Hematopoietic multipotent progenitor cell treated with erythropoietin and hydrocortisone succinate and interleukin-3 and kit ligand, for 8 days (in vitro differentiated cells): ENCODE data around the gene DHX32.

Experiments
- DNase-seq: peaks from one replicate; pipeline ENCODE4 v3.0.0-alpha.2; 2015

Gene DHX32

DNA sequence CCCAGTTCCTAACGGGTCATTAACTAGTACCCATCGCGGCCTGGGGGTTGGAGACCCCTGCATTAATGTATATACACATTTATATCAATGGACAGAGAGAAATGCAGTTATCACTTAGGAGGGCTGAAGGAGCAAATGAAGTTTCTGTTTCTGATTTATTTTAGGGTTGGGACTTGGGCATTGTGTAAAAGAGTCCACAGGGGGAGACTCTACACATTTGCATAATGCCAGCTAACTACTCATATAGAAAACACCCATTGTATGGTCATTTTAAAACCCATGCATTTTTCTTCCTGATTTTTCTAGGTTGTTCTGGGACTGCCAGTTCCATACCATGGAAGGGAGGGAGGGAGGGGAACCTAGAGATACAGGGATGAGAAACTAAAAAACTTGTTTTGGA, 34.2 kb downstream of the DHX32 start:
- DNase-seq: no peak

GRCh38 chr10:125845617-125846016, 35.5 kb downstream of the DHX32 start:
- DNase-seq: no peak

DNA sequence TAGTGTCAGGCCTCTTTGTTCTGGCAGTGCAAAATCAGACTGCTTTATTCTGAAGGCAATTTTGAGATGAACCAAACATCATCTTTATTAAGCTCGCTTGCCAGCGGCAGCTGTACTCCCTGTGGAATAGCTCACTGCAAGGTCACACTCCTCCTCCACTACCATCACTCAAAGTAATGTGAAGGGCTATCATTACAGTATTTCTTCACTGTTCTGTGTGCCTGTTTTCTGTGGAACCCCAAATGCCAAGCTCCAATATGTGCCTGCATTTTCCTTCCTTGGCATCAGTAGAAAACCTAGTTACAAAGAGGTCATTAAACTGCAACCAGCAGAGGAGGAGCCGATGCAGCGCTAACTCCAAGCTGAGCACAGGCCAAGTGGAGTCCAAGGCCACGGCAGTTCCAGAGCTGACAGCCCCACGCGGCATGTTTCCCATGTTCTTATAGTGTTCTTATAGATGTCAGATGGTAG, 36.3 kb downstream of the DHX32 start:
- DNase-seq: no peak

- DNase-seq: no peak
Observed at GRCh38 chr10:125843603-125844329, 37.3 kb downstream of the DHX32 start.

GRCh38 chr10:125840955-125841354, 40.1 kb downstream of the DHX32 start:
- DNase-seq: peak; percentile 22

GRCh38 chr10:125840406-125840805, 40.7 kb downstream of the DHX32 start:
- DNase-seq: no peak

GRCh38 chr10:125838802-125839575, 42.1 kb downstream of the DHX32 start:
- DNase-seq: no peak

- DNase-seq: no peak
Observed at GRCh38 chr10:125836746-125837145, 44.3 kb downstream of the DHX32 start.

- no peak for DNase-seq
Observed at GRCh38 chr10:125828311-125828710, 52.8 kb downstream of the DHX32 start.

DNA sequence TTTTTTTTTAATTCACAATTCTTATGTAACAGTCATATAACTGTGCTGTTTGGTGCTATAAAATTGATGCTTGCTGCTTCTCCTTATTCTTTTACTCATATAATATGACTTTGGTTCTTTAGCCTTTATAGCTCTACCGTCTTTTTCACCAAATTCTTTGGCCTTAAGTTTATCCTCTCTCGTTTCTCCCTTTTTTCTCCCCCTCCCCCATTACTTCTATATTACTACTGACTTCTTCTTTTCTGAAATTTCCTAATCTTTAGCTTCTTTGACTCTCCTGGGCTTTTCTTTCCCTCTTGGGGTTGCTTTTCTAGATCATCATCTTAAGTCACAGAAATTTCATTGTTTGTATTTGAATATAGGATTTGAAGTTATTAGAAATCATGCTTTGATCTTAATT, 54.0 kb downstream of the DHX32 start:
- DNase-seq: no peak

DNA sequence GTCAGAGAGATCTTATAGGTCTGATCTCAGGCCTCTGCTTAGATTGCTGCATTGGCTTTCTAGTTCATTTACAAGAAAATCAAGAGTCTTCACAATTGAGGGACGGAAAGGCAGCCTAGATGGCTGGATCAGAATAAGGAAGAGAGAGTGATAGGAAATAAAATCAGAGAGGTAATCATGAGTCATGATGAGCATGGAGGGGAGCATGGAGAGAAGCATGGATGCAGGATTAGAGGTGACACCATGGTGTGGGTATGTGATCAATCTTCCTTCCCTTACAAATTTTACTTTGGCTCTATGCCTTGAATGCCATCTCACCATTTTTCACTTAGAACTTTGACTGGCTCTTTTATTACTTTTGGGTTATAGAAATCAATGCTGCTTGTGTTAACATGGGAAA, 56.4 kb downstream of the DHX32 start:
- no peak for DNase-seq

DNA sequence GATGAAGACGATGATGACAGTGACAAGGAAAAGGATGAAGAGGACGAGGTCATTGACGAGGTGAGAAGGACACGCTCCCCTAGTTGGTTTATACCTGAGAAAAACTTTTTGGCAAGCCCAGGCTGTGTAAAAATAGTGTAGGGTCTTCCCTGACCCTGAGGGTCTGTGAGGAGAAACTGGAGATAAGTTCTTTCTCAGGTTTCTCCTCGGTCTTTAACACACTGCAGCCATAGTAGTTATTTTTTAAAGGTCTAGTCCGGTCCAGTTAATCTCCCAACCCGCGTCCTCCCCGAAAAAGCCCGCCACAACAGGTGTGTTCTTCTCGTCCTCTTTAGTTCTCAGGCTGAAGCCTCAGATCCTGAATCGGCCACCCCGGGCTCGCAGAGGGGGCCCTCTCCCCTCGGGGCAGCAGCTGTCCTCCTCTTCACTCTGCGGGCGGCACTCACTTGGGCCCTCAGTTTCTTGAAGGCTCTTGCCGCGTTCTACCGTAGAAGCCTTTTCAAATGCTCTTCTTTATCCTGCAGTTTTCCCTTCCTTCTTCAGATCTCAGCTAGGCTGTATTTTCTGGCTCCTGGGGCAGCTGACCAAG, 57.3 kb downstream of the DHX32 start:
- no peak for DNase-seq

DNA sequence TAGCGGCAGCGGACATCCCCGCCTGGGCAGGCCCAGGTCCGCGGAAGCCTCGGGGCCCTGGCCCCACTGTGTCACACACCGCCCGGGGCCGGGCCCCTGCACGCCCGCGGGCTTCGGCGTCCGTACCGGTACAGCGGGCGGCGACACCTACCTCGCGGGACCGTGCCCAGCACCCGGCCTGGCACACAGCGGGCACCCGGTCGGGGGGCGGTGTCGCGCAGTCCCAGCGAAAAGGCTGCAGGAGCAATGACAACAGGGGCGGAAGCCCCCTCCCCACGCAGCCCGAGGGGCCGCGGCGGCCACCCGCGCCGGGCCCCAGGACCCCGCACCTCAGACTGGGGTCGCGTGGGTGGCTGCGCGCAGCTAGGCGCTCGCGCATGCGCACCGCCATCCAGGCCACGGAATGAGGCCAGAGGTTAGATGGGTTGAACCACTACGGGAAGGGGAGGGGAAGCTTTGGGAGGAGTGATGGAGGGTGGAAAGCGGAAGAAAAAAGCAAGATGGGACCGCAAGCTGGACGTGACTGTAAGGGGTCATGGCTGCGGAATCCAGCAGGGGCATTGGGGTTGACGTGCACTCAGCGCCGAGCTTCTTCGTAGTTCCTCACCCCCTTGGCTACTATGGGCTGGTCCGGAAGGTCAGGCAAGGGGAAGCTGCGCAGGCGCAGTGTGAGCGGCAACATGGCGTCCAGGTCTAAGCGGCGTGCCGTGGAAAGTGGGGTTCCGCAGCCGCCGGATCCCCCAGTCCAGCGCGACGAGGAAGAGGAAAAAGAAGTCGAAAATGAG, 58.0 kb downstream of the DHX32 start, which contains the start of the genes BCCIP and UROS:
Gene BCCIP (plus strand): TSS at position 669 of the 785 bp plus-strand sequence. CDS start 12 bp downstream, at position 681.
Gene UROS (minus strand): TSS at position 381 of the 785 bp plus-strand sequence. CDS start 6,759 bp downstream, outside the sequence.
- peak; percentile 95 for DNase-seq

DNA sequence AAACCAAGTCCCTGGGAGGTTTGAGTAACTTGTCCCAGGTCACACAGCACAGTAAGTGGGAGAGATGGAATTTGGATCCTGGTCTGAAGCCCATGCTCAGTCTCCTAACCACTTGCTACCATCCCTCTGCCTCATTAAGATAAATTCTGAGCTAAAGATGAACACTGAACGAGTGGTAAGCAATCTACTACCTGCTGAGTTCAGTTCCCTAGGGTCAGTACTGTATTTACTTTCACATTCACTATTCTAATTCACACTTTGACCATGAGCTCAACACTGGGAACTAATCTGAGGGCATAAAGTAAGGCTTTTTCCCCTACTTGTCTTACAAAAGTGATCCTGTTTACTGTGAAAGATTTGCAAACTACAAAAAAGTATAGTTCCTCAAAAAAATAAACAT, 60.4 kb downstream of the DHX32 start:
- no peak for DNase-seq

DNA sequence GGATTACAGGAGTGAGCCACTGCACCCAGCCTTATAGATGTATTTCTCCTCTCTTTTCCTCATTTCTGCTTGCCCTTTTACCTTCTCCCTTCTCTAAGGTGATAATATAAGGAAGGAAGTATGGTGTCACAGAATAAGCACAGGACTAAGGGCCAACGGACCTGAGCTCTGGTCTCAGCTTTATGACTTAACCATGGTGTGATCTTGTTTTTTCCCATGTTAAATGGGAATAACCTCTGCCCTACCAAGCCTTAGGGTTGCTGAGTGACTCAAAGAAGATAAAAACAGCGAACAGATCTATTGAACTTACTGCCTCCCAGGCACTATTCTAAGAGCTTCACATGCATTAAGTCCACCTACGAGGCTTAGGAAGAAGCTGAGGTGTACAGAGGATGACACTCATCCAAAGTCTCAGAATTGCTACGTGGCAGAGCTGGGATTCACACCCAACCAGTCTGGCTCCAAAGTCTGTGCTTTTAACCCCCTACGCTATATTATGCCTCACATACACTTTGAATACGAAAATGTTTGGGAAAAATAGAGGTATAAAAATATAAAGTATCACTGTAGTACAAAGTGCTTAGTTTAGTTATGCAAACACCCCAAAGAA, 63.6 kb downstream of the DHX32 start:
- DNase-seq: peak; percentile 41

- peak; percentile 98 for DNase-seq
Observed at GRCh38 chr10:125816548-125816947, 64.5 kb downstream of the DHX32 start.

DNA sequence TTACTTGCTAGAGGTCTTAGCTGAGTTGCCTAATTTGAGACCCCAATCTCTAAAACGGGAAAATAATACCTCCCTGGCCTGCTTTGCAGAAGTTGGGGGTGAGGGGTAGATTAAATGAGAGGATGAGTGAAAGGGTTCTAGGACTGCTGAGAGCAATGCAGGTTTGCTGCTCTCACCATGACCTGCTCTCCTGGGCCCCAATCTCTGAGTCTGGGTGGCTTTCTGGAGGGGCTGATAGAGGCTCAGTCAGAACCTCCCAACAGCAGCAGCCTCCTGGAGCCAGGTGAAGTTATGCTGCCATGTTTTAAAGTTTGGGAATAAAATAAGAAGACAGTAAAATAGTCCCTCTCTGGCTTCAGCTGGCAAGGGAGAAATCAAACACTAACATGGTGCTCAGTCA, 65.3 kb downstream of the DHX32 start:
- peak; percentile 53 for DNase-seq

DNA sequence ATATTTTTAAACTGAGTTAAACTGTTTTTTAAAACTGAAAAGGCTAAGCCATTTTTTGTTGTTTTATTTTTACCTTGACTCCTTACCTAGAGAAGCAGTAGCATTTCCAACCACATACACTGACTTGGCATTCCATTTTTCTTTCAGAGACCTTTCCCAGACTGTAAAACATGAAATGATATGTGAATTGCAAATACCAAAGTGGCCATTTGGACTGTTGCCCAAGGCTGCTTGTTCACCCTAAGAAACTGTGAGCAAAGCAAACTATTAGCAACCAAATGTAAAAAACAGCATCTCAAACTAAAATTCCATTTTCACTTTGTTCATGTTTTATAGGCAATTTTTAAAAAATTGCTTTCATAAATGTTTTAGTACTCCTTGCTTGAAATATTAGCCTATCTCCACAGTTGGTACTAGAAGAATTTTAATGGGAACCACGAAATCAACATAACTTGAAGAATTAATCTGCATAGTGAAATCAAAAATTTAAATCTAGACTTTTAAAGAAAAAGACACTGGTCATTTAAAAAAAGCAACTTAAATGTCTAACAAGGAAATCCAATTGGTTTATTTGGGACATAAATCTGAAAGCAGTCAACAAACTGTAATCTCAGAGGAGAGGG, 68.9 kb downstream of the DHX32 start:
- no peak for DNase-seq

DNA sequence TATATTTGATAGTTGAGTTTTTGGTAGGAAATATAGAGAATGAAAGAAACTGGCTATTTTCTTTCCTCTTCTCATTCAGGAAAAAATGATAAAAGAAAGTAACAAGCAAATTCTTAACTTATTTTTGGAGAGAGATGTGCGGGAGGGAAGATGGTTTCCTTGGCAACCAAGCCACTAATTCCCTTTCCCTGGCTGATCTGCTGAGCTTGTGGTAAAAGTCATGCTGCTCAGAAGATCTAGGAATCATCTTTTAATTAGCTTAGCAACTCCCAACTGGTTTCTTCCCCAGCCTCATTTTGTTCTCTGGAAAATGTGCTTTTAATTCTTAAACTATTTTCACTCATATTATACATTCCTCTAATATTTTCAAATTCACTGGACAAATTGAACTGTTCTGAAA, 69.8 kb downstream of the DHX32 start:
- no peak for DNase-seq

GRCh38 chr10:125808047-125808446, 73.0 kb downstream of the DHX32 start:
- DNase-seq: no peak

DNA sequence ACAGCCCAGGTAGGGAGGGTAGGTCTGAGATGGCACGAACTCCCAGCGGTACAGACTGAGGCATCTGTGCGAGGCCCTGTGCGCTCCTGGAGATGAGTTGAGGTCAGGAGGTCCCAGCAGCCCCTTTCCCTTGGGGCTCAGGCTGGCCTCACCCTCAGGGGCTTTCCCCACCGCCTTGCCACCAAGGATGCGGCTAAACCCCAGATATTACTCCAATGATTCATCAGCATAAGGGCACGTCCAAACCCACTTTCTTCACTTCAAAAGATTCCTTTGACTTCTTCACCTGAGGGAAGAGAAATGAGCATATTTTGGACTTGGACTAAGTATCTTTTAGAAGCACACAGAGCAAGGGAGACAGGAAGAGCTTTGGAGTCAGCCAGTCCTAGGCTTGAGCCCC, 78.4 kb downstream of the DHX32 start:
- no peak for DNase-seq

- no peak for DNase-seq
Observed at GRCh38 chr10:125802131-125802530, 79.0 kb downstream of the DHX32 start.
